MCF 10A (cell line): Measurements from ENCODE around the gene OSBPL2. TPM values are rescaled to one million over a fixed set of nuclear protein-coding genes. Genes with fewer than 3 reads are reported as not detected.

Source experiments
- BruUV-seq: library from RNA; stranded (reverse); fragments of 400-500 nt; replicated peaks from 2 replicates; lab custom pipeline; 2021; lab: Mats Ljungman, UMichigan
- CTCF ChIA-PET: fragments of 300-600 bp; sonication (Branson Sonifier 250); formaldehyde crosslinking; extraction: SDS; loops from one replicate; lab custom pipeline; 2021; ENCODE audit warnings: antibody characterized with exemption, inconsistent platforms; lab: Yijun Ruan, JAX
- POLR2A ChIA-PET: fragments of 300-600, 350-650 bp; sonication (Branson Sonifier 250); formaldehyde crosslinking; extraction: SDS; loops from one replicate; lab custom pipeline; 2020; ENCODE audit warnings: antibody characterized with exemption, inconsistent platforms; lab: Yijun Ruan, JAX
- DNase-seq: peaks from one replicate; pipeline ENCODE4 v3.0.0-alpha.2; 2018; ENCODE audit not compliant: unreplicated experiment
- H3K27ac Mint-ChIP-seq: one replicate; pipeline ENCODE4 v1.8.0; 2022; ENCODE audit warnings: mild to moderate bottlenecking, low read depth, mixed read lengths; ENCODE audit not compliant: unreplicated experiment
- H3K27me3 Mint-ChIP-seq: one replicate; pipeline ENCODE4 v1.8.0; 2022; ENCODE audit warnings: mixed read lengths; ENCODE audit not compliant: insufficient read depth, unreplicated experiment
- H3K36me3 Mint-ChIP-seq: one replicate; pipeline ENCODE4 v1.8.0; 2022; ENCODE audit warnings: mild to moderate bottlenecking, moderate library complexity, mixed read lengths; ENCODE audit not compliant: insufficient read depth, unreplicated experiment
- H3K4me1 Mint-ChIP-seq: one replicate; pipeline ENCODE4 v1.8.0; 2022; ENCODE audit warnings: mixed read lengths; ENCODE audit not compliant: insufficient read depth, unreplicated experiment
- H3K4me3 Mint-ChIP-seq: one replicate; pipeline ENCODE4 v1.8.0; 2022; ENCODE audit warnings: mild to moderate bottlenecking, moderate library complexity, mixed read lengths; ENCODE audit not compliant: unreplicated experiment
- H3K9me3 Mint-ChIP-seq: one replicate; pipeline ENCODE4 v1.8.0; 2022; ENCODE audit warnings: mixed read lengths; ENCODE audit not compliant: unreplicated experiment
- CTCF ChIP-seq: fragments of 200-600 bp; IDR thresholded peaks from one replicate; pipeline ENCODE4 v1.8.0; 2022; ENCODE audit warnings: antibody characterized with exemption, mild to moderate bottlenecking; ENCODE audit not compliant: unreplicated experiment
- intact Hi-C: fragments of 100-400 bp; cut with micrococcal nuclease; formaldehyde crosslinking; loops from 2 replicates; pipeline ENCODE4 v1.14.1; 2022
- total RNA-seq: library from RNA; stranded (reverse); gene quantifications from 2 replicates; pipeline ENCODE4 v1.2.3, GENCODE V29; 2022

The OSBPL2 gene
- total RNA-seq, 1 experiment from 2014 or later, result 38.8 TPM

- Mint-ChIP-seq H3K27ac (no peak overlapping the region), H3K4me1 (peaks cover 13% of the 10 kb centered on the region), H3K9me3 (no peaks in the 10 kb centered on the region), H3K4me3 (no peak overlapping the region), H3K36me3 (peaks cover 48% of the 10 kb centered on the region), H3K27me3 (no peaks in the 10 kb centered on the region)
- CTCF ChIA-PET, result interaction anchor here (0.8 to 2.7 kb wide), 12 partner anchors 16 to 508 kb away, joined by 3 to 22 read pairs (median 6); partner anchors contain the start of gene LAMA5
- intact Hi-C loops, result loop anchor here (5.0 kb wide), 2 partner anchors 67 to 322 kb away; partner anchors contain the start of gene LAMA5
- TF ChIP-seq CTCF, result no peak
- no TSS peak for BruUV-seq
- POLR2A ChIA-PET, result interaction anchor here (1.2 to 4.1 kb wide), 3 partner anchors 58 to 87 kb away, joined by 3 to 63 read pairs (median 13); partner anchors contain the start of gene RPS21
- DNase-seq, result no peak
Measured at GRCh38 chr20:62300319-62300718, 62.0 kb downstream of the OSBPL2 start.

- no peak for DNase-seq
- POLR2A ChIA-PET, result interaction anchor here (0.6 to 4.1 kb wide), 6 partner anchors 36 to 152 kb away, joined by 3 to 63 read pairs (median 4); partner anchors contain the start of gene RPS21
- H3K36me3 Mint-ChIP-seq, result peaks cover 48% of the 10 kb centered on the region
- peak overlapping the region; percentile 90 for H3K4me3 Mint-ChIP-seq
- H3K9me3 Mint-ChIP-seq, result no peaks in the 10 kb centered on the region
- CTCF ChIA-PET, result interaction anchor here (0.6 to 2.7 kb wide), 27 partner anchors 9 to 964 kb away, joined by 3 to 22 read pairs (median 4); partner anchors contain the start of gene LAMA5
- intact Hi-C loops, result loop anchor here (5.0 kb wide), 2 partner anchors 66 to 321 kb away; partner anchors contain the start of gene LAMA5
- no peak for TF ChIP-seq CTCF
- no peaks in the 10 kb centered on the region for H3K27me3 Mint-ChIP-seq
- peaks cover 18% of the 10 kb centered on the region for H3K4me1 Mint-ChIP-seq
- no TSS peak for BruUV-seq
- H3K27ac Mint-ChIP-seq, result no peak overlapping the region
Measured at GRCh38 chr20:62301111-62301668, 62.9 kb downstream of the OSBPL2 start.

GRCh38 chr20:62301773-62302340 is 63.5 kb downstream of the OSBPL2 start:
- H3K27me3 Mint-ChIP-seq, result no peaks in the 10 kb centered on the region
- no TSS peak for BruUV-seq
- CTCF ChIA-PET, result interaction anchor here (0.6 to 2.4 kb wide), 12 partner anchors 8 to 516 kb away, joined by 3 to 16 read pairs (median 6); no protein-coding TSS in a partner anchor
- POLR2A ChIA-PET, result interaction anchor here (0.6 to 6.4 kb wide), 10 partner anchors 17 to 190 kb away, joined by 4 to 128 read pairs (median 4); partner anchors contain the start of genes LAMA5 and RPS21
- H3K4me3 Mint-ChIP-seq, result peak overlapping the region; percentile 90
- H3K4me1 Mint-ChIP-seq, result peaks cover 18% of the 10 kb centered on the region
- H3K27ac Mint-ChIP-seq, result peak overlapping the region; percentile 95
- intact Hi-C loops, result loop anchor here (1.0 to 5.0 kb wide), 5 partner anchors 48 to 493 kb away; partner anchors contain the start of gene LAMA5
- H3K36me3 Mint-ChIP-seq, result peaks cover 51% of the 10 kb centered on the region
- TF ChIP-seq CTCF, result peak; percentile 93
- peak; percentile 95 for DNase-seq
- H3K9me3 Mint-ChIP-seq, result no peaks in the 10 kb centered on the region
